Neuronal stem cell (in vitro differentiated cells): ENCODE measurements around the gene CXADR.

Experiments used
- DNase-seq: peaks from one replicate; pipeline ENCODE4 v3.0.0-alpha.2; 2013; ENCODE audit warnings: low spot score
- H2AFZ ChIP-seq: one replicate; pipeline ENCODE4 v1.6.1; 2013; ENCODE audit warnings: mild to moderate bottlenecking, low read length, inconsistent platforms
- H2AK5ac ChIP-seq: 2 replicates; pipeline ENCODE4 v1.6.1; 2013; ENCODE audit warnings: low read depth, mild to moderate bottlenecking, inconsistent platforms, low read length, moderate library complexity, mixed read lengths
- H2BK120ac ChIP-seq: 2 replicates; pipeline ENCODE4 v1.6.1; 2013; ENCODE audit warnings: low read depth, mild to moderate bottlenecking, inconsistent platforms, low read length, moderate library complexity, mixed read lengths
- H2BK12ac ChIP-seq: one replicate; pipeline ENCODE4 v1.6.1; 2013; ENCODE audit warnings: low read length, inconsistent platforms
- H2BK15ac ChIP-seq: 2 replicates; pipeline ENCODE4 v1.6.1; 2013; ENCODE audit warnings: mild to moderate bottlenecking, low read length, inconsistent platforms, mixed read lengths
- H2BK5ac ChIP-seq: one replicate; pipeline ENCODE4 v1.6.1; 2013; ENCODE audit warnings: inconsistent platforms, mild to moderate bottlenecking, low read length, moderate library complexity
- H3K14ac ChIP-seq: one replicate; pipeline ENCODE4 v1.6.1; 2013; ENCODE audit warnings: low read length, inconsistent platforms
- H3K18ac ChIP-seq: 2 replicates; pipeline ENCODE4 v1.6.1; 2013; ENCODE audit warnings: low read length, inconsistent platforms
- H3K23ac ChIP-seq: 2 replicates; pipeline ENCODE4 v1.6.1; 2013; ENCODE audit warnings: low read depth, mild to moderate bottlenecking, mixed read lengths, low read length, inconsistent platforms; ENCODE audit not compliant: poor library complexity
- H3K27ac ChIP-seq: replicated peaks from 3 replicates; pipeline ENCODE4 v1.5.1; 2013; ENCODE audit warnings: low read length, inconsistent platforms
- H3K27me3 ChIP-seq, 3 experiments: 2 replicates each; pipeline ENCODE4 v1.6.1; 2013; ENCODE audit warnings: low read length in 3 of 3, mild to moderate bottlenecking in 2 of 3, inconsistent platforms in 1 of 3, low read depth in 1 of 3, mixed read lengths in 1 of 3, moderate library complexity in 1 of 3; ENCODE audit not compliant: control insufficient read depth in 3 of 3, insufficient read depth in 3 of 3
- H3K36me3 ChIP-seq, 2 donors: replicated peaks in 1 of 2; 2 replicates each; pipeline ENCODE4 v1.6.1; 2013; ENCODE audit warnings: low read length in 2 of 2; ENCODE audit not compliant: control insufficient read depth in 2 of 2, insufficient read depth in 2 of 2
- H3K4ac ChIP-seq: 2 replicates; pipeline ENCODE4 v1.6.1; 2013; ENCODE audit warnings: inconsistent platforms, mild to moderate bottlenecking, low read length, moderate library complexity
- H3K4me1 ChIP-seq, 2 donors: 1 replicate in 1 of 2; 2 replicates in 1 of 2; pipeline ENCODE4 v1.6.1; 2013; ENCODE audit warnings: low read length in 2 of 2, low read depth in 1 of 2; ENCODE audit not compliant: control insufficient read depth in 2 of 2, insufficient read depth in 1 of 2
- H3K4me2 ChIP-seq: one replicate; pipeline ENCODE4 v1.6.1; 2013; ENCODE audit warnings: mild to moderate bottlenecking, low read length, inconsistent platforms; ENCODE audit not compliant: insufficient read depth, poor library complexity, severe bottlenecking
- H3K4me3 ChIP-seq, 2 donors: 2 replicates each; pipeline ENCODE4 v1.5.1; 2013; ENCODE audit warnings: low read length in 2 of 2, mild to moderate bottlenecking in 2 of 2, inconsistent platforms in 1 of 2, moderate library complexity in 1 of 2
- H3K79me1 ChIP-seq: one replicate; pipeline ENCODE4 v1.6.1; 2013; ENCODE audit warnings: low read depth, mild to moderate bottlenecking, inconsistent platforms, low read length, moderate library complexity
- H3K9ac ChIP-seq: one replicate; pipeline ENCODE4 v1.6.1; 2013; ENCODE audit warnings: mild to moderate bottlenecking, low read depth, low read length, inconsistent platforms; ENCODE audit not compliant: poor library complexity
- H3K9me3 ChIP-seq, 2 donors: replicated peaks in 1 of 2; 2 replicates each; pipeline versions ENCODE3 to v1.6.1; 2013; ENCODE audit warnings: low read length in 2 of 2, mild to moderate bottlenecking in 2 of 2, inconsistent platforms in 1 of 2, low read depth in 1 of 2, mixed read lengths in 1 of 2, moderate library complexity in 1 of 2; ENCODE audit not compliant: control insufficient read depth in 2 of 2, insufficient read depth in 1 of 2
- H4K8ac ChIP-seq: one replicate; pipeline ENCODE4 v1.6.1; 2013; ENCODE audit warnings: low read depth, mild to moderate bottlenecking, inconsistent platforms, low read length, moderate library complexity
- H4K91ac ChIP-seq: one replicate; pipeline ENCODE4 v1.6.1; 2013; ENCODE audit warnings: low read length, low read depth, mild to moderate bottlenecking, inconsistent platforms; ENCODE audit not compliant: poor library complexity
- WGBS, 2 donors: extraction: QIAGEN DNeasy Blood & Tissue Kit; methylation state at CpG; one replicate each; pipeline ENCODE4 v1.1.7; 2013; ENCODE audit warnings: missing lambda C conversion rate in 2 of 2, mixed read lengths in 1 of 2; ENCODE audit not compliant: insufficient read length in 2 of 2, insufficient replicate concordance in 1 of 2; ENCODE audit errors: extremely low coverage in 2 of 2; 5-methylcytosine and 5-hydroxymethylcytosine counted together

Gene CXADR

DNA sequence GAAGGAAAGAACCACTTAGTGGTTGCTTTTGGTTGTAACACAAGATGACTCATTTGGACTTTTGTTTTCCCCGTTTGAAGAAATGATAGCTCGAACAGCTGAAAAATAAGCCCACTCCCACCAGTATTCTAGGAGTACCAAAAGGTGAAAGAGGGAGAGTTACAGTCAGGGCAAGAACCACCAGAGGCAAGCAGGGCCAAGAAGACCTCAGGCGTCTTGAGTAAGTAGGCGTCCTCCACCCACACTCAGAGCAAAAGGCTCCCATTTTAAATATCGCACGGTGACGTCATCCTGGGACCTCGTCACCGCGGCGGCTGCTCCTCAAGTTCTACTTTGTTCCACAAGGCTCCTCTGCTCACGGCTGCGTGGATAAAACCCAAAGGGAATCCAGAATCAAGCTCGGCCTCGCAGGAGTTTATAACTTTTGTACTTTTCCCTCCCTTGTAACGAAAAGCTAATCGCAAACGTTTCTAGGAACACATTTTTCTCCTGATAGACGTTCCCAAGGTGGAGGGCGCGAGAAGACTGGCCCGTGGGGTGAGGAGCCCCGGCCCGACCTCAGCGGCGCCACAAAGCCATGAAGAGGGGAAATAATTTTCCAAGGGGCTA is 98.7 kb downstream of the CXADR start:
- H3K79me1 ChIP-seq: peaks cover 6% of the 10 kb centered on the region
- peak overlapping the region; percentile 79 for H2AK5ac ChIP-seq
- H3K14ac ChIP-seq: no peak overlapping the region
- H2AFZ ChIP-seq: peak overlapping the region; percentile 96
- peak overlapping the region; percentile 92 for H3K4me2 ChIP-seq
- no peak overlapping the region for H3K4ac ChIP-seq
- no peak overlapping the region for H2BK12ac ChIP-seq
- peaks cover 2 to 7% of the 10 kb centered on the region in 2 donors for H3K4me1 ChIP-seq
- no peak overlapping the region for H3K27ac ChIP-seq
- WGBS, 2 donors: no CpG with 5 or more reads among the region's 26 CpGs
- H2BK120ac ChIP-seq: no peak overlapping the region
- H3K9me3 ChIP-seq: peaks cover 0 to 5% of the 10 kb centered on the region in 2 donors
- H2BK5ac ChIP-seq: no peak overlapping the region
- no peak overlapping the region for H3K23ac ChIP-seq
- peaks cover 5 to 40% of the 10 kb centered on the region in 2 donors for H3K36me3 ChIP-seq
- peaks cover 0 to 10% (median 0%) of the 10 kb centered on the region in 3 experiments for H3K27me3 ChIP-seq
- H4K91ac ChIP-seq: no peak overlapping the region
- peak overlapping the region; percentile 85 for H3K9ac ChIP-seq
- H3K18ac ChIP-seq: peak overlapping the region; percentile 97
- H3K4me3 ChIP-seq: peak overlapping the region; percentile 94 to 99
- H2BK15ac ChIP-seq: no peak overlapping the region
- no peak overlapping the region for H4K8ac ChIP-seq
- peak; percentile 53 for DNase-seq

DNA sequence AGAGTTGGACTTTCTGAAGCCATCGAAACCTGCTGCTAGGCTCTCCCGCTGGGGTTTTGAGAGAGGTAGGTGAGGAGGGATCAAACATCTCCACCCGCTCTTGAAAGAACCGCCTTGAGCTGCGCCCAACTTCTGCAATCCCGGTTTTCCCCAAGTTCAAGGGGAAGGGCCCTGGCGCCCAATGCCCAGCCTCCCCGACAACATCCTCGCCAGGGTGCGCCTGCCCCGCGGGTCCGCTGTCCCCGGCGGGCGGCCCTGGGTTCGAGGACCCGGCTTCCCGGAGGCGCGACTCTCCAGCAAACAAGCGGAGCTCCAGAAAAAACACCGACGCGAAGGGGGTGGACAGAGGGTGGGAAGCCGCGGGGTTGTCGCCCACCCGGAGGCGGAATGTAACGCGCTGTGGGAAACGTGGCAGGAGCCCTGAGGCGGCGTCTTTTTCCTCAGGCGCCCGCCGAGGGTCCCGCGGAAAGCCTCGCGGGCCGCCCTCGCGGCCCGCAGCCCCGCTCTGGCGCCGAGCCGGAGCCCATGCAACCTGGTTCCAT is 99.3 kb downstream of the CXADR start:
- Histone ChIP-seq H3K27me3 (peaks cover 0 to 10% (median 0%) of the 10 kb centered on the region in 3 experiments), H2AK5ac (peak overlapping the region; percentile 79), H2BK120ac (no peak overlapping the region), H3K14ac (no peak overlapping the region), H3K9ac (peak overlapping the region; percentile 95), H2AFZ (peak overlapping the region; percentile 96), H3K4me1 (peaks cover 2 to 7% of the 10 kb centered on the region in 2 donors), H3K9me3 (peaks cover 0 to 5% of the 10 kb centered on the region in 2 donors), H3K18ac (peak overlapping the region; percentile 97), H3K4me3 (peak overlapping the region; percentile 94 to 99), H3K27ac (no peak overlapping the region), H3K23ac (peak overlapping the region; percentile 100), H2BK12ac (no peak overlapping the region), H2BK15ac (peak overlapping the region; percentile 18), H3K4me2 (peak overlapping the region; percentile 92), H2BK5ac (peak overlapping the region; percentile 31), H4K8ac (no peak overlapping the region), H4K91ac (no peak overlapping the region), H3K36me3 (peaks cover 5 to 35% of the 10 kb centered on the region in 2 donors), H3K4ac (no peak overlapping the region), H3K79me1 (peaks cover 6% of the 10 kb centered on the region)
- peak; percentile 14 for DNase-seq
- whole genome bisulfite sequencing, 2 donors: no CpG with 5 or more reads among the region's 50 CpGs

DNA sequence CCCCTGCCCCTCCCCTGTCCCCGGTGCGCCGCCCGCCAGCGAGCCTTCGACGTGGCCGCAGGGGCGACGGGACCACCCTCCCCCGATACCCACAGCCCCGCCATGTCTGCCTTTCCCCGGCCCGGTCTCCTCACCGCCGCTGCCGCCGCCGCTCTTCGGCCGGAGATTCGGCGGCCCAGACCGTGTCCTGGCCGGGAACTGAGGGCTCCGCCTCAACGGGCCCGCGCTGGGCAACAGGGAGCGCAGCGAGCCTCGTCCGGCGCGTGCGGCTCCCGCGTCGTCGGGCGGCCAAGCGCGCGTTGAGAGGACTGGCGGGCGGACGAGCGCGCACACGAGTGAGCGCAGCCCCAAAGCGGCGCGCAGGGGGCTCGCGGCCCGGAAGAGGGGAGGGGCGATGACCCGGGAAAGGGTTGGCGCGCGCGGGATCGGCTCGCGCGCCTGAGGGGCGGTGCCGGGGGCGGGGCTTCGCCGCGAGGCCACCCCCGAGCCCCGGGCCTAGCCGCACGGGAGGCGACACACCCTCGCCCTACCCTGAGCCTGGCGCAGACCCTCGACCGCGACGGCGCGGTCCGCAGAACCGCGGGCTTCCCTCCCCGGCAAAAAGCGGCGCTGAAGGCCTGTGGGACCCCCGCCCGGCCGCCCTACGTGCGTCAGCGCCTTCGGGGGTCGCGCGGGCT is 99.9 kb downstream of the CXADR start, which contains the start of gene BTG3:
BTG3 (minus strand) TSS at position 337 of the 677 bp plus-strand sequence. CDS start 3,757 bp downstream, outside the sequence.
- H2BK120ac ChIP-seq: no peak within 1 kb of the TSS
- H4K91ac ChIP-seq: no peak within 1 kb of the TSS
- H3K4me2 ChIP-seq: peak within 1 kb of the TSS; percentile 92
- H2AK5ac ChIP-seq: peak within 1 kb of the TSS; percentile 79
- H2BK15ac ChIP-seq: peak within 1 kb of the TSS; percentile 47
- H2BK5ac ChIP-seq: peak within 1 kb of the TSS; percentile 31
- peaks cover 3 to 28% of the 10 kb centered on the region in 2 donors for H3K36me3 ChIP-seq
- peak within 1 kb of the TSS; percentile 100 for H3K23ac ChIP-seq
- H4K8ac ChIP-seq: peak within 1 kb of the TSS; percentile 32
- no CpG with 5 or more reads among the region's 102 CpGs for WGBS, 2 donors
- H2BK12ac ChIP-seq: peak within 1 kb of the TSS; percentile 67
- peak; percentile 76 for DNase-seq
- peaks cover 6% of the 10 kb centered on the region for H3K79me1 ChIP-seq
- H3K4ac ChIP-seq: no peak within 1 kb of the TSS
- H3K4me1 ChIP-seq: peaks cover 2 to 7% of the 10 kb centered on the region in 2 donors
- peaks cover 0 to 5% of the 10 kb centered on the region in 2 donors for H3K9me3 ChIP-seq
- H3K4me3 ChIP-seq: peak within 1 kb of the TSS; percentile 94 to 99
- H3K27me3 ChIP-seq: peaks cover 0 to 10% (median 0%) of the 10 kb centered on the region in 3 experiments
- H3K27ac ChIP-seq: no peak within 1 kb of the TSS
- peak within 1 kb of the TSS; percentile 95 for H3K14ac ChIP-seq
- peak within 1 kb of the TSS; percentile 97 for H3K18ac ChIP-seq
- H3K9ac ChIP-seq: peak within 1 kb of the TSS; percentile 95
- peak within 1 kb of the TSS; percentile 96 for H2AFZ ChIP-seq
